GM23338 (cell line): ENCODE data around the gene METRNL.

ENCODE experiments used
- EZH2 ChIP-seq: fragments of 200-600 bp; sonication (generic); IDR thresholded peaks from one replicate; pipeline ENCODE4 v1.8.0; 2017; ENCODE audit warnings: antibody characterized with exemption, mild to moderate bottlenecking, low read depth; ENCODE audit not compliant: unreplicated experiment
- ZNF331 ChIP-seq: fragments of 250-450 bp; sonication (Bioruptor Pico); IDR thresholded peaks from 2 replicates; pipeline ENCODE4 v1.5.0; 2020; ENCODE audit warnings: low read depth, mild to moderate bottlenecking, moderate library complexity
- TF ChIP-seq, protein P1 (sequence below), 2 experiments: fragments of 200-600 bp in 1 of 2; sonication (generic) in 1 of 2; conservative IDR thresholded peaks; 2 replicates each; pipeline versions ENCODE4 v1.5.1 to v1.6.1; 2016 to 2017; ENCODE audit warnings: antibody characterized with exemption in 2 of 2, low read depth in 2 of 2, mild to moderate bottlenecking in 2 of 2, moderate library complexity in 1 of 2

DNA sequence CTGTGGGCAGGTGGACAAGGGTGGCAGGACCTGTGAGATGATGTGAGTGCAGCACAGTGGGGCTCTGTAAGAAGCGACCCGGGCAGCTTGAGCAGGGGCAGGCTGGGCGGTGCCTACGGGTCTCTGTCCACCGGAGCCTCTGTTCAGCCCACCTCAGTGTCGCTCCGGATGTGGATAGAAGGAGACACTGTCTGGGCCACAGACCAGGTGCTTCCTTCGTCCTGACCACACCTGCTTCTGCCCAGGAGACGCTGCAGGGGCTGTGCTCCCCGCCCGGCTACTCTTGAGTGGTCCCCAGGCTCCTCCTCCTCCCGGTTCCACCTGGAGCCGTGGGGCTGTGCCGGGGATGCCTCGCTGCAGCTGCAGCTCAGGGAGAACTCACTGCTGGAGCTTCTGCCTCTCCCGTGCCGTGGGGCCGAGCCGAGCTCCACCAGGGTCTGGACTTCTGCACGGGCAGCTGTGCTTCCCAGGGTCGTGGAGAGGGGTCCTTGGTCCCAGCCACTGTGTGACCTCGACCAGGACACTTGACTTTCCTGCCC lies 21.5 kb downstream of the METRNL start:
- TF ChIP-seq, protein P1, sequence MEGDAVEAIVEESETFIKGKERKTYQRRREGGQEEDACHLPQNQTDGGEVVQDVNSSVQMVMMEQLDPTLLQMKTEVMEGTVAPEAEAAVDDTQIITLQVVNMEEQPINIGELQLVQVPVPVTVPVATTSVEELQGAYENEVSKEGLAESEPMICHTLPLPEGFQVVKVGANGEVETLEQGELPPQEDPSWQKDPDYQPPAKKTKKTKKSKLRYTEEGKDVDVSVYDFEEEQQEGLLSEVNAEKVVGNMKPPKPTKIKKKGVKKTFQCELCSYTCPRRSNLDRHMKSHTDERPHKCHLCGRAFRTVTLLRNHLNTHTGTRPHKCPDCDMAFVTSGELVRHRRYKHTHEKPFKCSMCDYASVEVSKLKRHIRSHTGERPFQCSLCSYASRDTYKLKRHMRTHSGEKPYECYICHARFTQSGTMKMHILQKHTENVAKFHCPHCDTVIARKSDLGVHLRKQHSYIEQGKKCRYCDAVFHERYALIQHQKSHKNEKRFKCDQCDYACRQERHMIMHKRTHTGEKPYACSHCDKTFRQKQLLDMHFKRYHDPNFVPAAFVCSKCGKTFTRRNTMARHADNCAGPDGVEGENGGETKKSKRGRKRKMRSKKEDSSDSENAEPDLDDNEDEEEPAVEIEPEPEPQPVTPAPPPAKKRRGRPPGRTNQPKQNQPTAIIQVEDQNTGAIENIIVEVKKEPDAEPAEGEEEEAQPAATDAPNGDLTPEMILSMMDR (conservative IDR thresholded peaks at IDR 0.05; ENCODE audit: low read depth in 2 of 2), result no peak
- TF ChIP-seq ZNF331 (CRISPR knock-in tag) (no peak), EZH2 (no peak)
